ENCODE measurements around the gene TTLL7.

Gene TTLL7

DNA sequence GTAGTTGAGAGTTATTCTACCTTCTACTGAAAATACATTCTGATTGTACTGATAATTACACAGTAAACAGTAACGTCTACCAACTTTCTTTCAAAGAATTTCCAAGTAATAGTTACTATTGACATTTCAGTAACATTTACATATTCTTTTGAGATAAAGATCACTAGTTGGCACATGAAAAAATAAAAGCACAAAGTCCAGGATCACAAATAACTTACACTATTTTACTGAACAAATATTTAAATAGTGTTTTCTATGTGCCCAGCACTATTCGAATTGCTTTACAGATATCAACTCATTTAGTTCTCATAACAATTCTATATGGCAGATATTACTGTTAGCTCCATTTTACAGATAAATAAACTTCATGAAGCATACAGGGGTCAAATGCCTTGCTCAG lies 126.4 kb downstream of the TTLL7 start:
- WGBS: 100% methylated on average over 1 of the region's 2 CpGs
- Histone ChIP-seq H2BK120ac (ENCODE audit: low read depth, low read length) (no peak overlapping the region), H4K8ac (ENCODE audit: low read length) (no peak overlapping the region), H3K27me3 (ENCODE audit: control insufficient read depth in 1 of 2, insufficient read depth in 1 of 2, low read length in 2 of 2) (no peaks in the 10 kb centered on the region), H2BK15ac (ENCODE audit: low read depth, poor library complexity, severe bottlenecking) (no peak overlapping the region), H2AFZ (ENCODE audit: low read depth, low read length) (no peak overlapping the region), H3K23ac (ENCODE audit: low read length in 2 of 2) (no peak overlapping the region), H2AK5ac (ENCODE audit: low read length, severe bottlenecking) (no peak overlapping the region), H2BK5ac (ENCODE audit: low read depth, low read length, poor library complexity, severe bottlenecking) (no peak overlapping the region), H3K79me1 (replicated peaks; ENCODE audit: low read length, poor library complexity, severe bottlenecking) (no peaks in the 10 kb centered on the region), H3K4me3 (ENCODE audit: insufficient read depth in 1 of 2, low read depth in 1 of 2, low read length in 2 of 2) (no peak overlapping the region), H3K4ac (ENCODE audit: low read depth in 1 of 2, low read length in 2 of 2) (no peak overlapping the region), H3K9me3 (ENCODE audit: control insufficient read depth, low read length) (no peaks in the 10 kb centered on the region), H3K4me1 (ENCODE audit: control insufficient read depth, insufficient read depth, low read depth, low read length) (no peaks in the 10 kb centered on the region), H2BK12ac (ENCODE audit: low read length in 2 of 2) (no peak overlapping the region), H4K91ac (ENCODE audit: low read length) (no peak overlapping the region), H3K27ac (ENCODE audit: low read length, poor library complexity, severe bottlenecking) (no peak overlapping the region), H3K14ac (ENCODE audit: low read length in 2 of 2) (no peak overlapping the region), H3K18ac (ENCODE audit: low read depth in 1 of 2, low read length in 2 of 2) (no peak overlapping the region), H3K36me3 (ENCODE audit: control insufficient read depth in 1 of 2, insufficient read depth in 2 of 2, low read depth in 1 of 2, low read length in 2 of 2) (no peaks in the 10 kb centered on the region), H3K9ac (ENCODE audit: low read length) (no peak overlapping the region), H3K4me2 (ENCODE audit: low read length, poor library complexity, severe bottlenecking) (no peak overlapping the region)
- no peak for DNase-seq

DNA sequence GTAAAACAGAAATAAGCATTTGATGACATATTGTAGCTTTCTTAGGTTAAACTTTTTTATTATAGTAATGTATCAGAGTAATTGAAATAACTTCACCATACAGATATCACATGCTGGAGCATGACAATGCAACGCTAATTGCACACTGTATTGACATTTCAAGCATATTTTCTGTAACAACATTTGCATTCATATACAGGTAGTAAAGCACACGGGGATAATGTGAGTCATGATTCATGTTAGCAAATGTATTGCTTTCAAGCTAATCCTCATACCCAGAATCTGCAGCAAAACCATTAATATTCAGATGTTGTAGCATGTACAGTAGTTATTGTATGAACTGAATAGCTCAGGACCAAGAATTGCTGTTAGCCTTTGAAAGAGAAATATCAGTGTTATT lies 133.9 kb downstream of the TTLL7 start:
- WGBS: no CpG with 5 or more reads among the region's 2 CpGs

DNA sequence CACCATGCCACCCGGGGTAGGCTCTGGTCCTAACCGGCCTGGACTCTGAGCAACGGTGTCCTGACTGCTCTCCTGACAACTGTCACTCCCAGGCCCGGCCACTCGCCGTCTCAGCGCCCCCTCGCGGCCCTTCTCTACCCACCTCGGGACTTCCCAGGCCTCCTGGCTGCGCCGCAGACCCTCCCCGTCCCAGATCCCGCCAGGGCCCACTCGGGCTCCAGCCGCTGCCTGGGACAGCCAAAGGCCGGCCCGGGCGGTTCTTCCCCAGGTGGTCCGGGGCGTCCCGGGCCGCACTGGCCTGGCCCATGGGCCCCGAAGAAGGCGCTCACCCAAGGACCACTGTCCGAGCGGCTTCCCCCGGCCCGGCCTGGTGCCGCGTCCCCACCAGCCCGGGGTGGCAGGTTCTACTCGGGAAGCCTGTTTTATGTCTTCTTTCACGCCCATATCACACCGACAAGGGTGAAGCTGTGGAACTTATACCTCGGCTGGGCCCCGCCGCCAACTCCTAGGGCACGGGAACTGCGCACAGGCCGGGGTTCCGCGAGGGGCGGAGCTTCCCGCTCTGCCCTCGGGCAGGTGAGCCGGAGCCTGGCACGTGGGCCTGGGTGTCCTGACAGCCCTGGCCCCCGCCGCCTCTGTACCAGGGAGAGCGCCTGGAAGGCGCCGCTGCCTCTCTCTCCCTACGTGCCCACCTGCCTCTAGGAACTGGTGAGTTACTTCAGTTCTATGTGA lies 138.3 kb downstream of the TTLL7 start:
- H3K9me3 ChIP-seq (ENCODE audit: control insufficient read depth, low read length): no peaks in the 10 kb centered on the region
- DNase-seq: peak; percentile 52
- peak overlapping the region; percentile 51 for H3K4ac ChIP-seq (ENCODE audit: low read depth in 1 of 2, low read length in 2 of 2)
- peak overlapping the region; percentile 39 for H3K4me2 ChIP-seq (ENCODE audit: low read length, poor library complexity, severe bottlenecking)
- peak overlapping the region; percentile 23 to 78 for H2BK12ac ChIP-seq (ENCODE audit: low read length in 2 of 2)
- WGBS: 22% methylated on average over 54 of the region's 54 CpGs
- H3K27ac ChIP-seq (ENCODE audit: low read length, poor library complexity, severe bottlenecking): no peak overlapping the region
- H2AK5ac ChIP-seq (ENCODE audit: low read length, severe bottlenecking): no peak overlapping the region
- H2BK120ac ChIP-seq (ENCODE audit: low read depth, low read length): peak overlapping the region; percentile 94
- peak overlapping the region; percentile 90 for H4K8ac ChIP-seq (ENCODE audit: low read length)
- H3K79me1 ChIP-seq (replicated peaks; ENCODE audit: low read length, poor library complexity, severe bottlenecking): no peaks in the 10 kb centered on the region
- no peak overlapping the region for H3K4me3 ChIP-seq (ENCODE audit: insufficient read depth in 1 of 2, low read depth in 1 of 2, low read length in 2 of 2)
- H3K36me3 ChIP-seq (ENCODE audit: control insufficient read depth in 1 of 2, insufficient read depth in 2 of 2, low read depth in 1 of 2, low read length in 2 of 2): no peaks in the 10 kb centered on the region
- H3K23ac ChIP-seq (ENCODE audit: low read length in 2 of 2): peak overlapping the region in 1 of 2 experiments; percentile 90
- no peak overlapping the region for H3K9ac ChIP-seq (ENCODE audit: low read length)
- H2BK5ac ChIP-seq (ENCODE audit: low read depth, low read length, poor library complexity, severe bottlenecking): no peak overlapping the region
- H4K91ac ChIP-seq (ENCODE audit: low read length): peak overlapping the region; percentile 68
- no peak overlapping the region for H3K14ac ChIP-seq (ENCODE audit: low read length in 2 of 2)
- H2AFZ ChIP-seq (ENCODE audit: low read depth, low read length): peak overlapping the region; percentile 82
- H3K18ac ChIP-seq (ENCODE audit: low read depth in 1 of 2, low read length in 2 of 2): peak overlapping the region; percentile 79 to 90
- H2BK15ac ChIP-seq (ENCODE audit: low read depth, poor library complexity, severe bottlenecking): peak overlapping the region; percentile 90
- peaks cover 3% of the 10 kb centered on the region for H3K4me1 ChIP-seq (ENCODE audit: control insufficient read depth, insufficient read depth, low read depth, low read length)
- H3K27me3 ChIP-seq (ENCODE audit: control insufficient read depth in 1 of 2, insufficient read depth in 1 of 2, low read length in 2 of 2): no peaks in the 10 kb centered on the region

More for the DNA sequence above, 133.9 kb downstream of the TTLL7 start:
- H2BK12ac ChIP-seq (ENCODE audit: low read length in 2 of 2): no peak overlapping the region
- H2AFZ ChIP-seq (ENCODE audit: low read depth, low read length): no peak overlapping the region
- H3K18ac ChIP-seq (ENCODE audit: low read depth in 1 of 2, low read length in 2 of 2): no peak overlapping the region
- H3K14ac ChIP-seq (ENCODE audit: low read length in 2 of 2): no peak overlapping the region
- no peak overlapping the region for H3K4me3 ChIP-seq (ENCODE audit: insufficient read depth in 1 of 2, low read depth in 1 of 2, low read length in 2 of 2)
- no peaks in the 10 kb centered on the region for H3K79me1 ChIP-seq (replicated peaks; ENCODE audit: low read length, poor library complexity, severe bottlenecking)
- DNase-seq: no peak
- no peak overlapping the region for H3K4ac ChIP-seq (ENCODE audit: low read depth in 1 of 2, low read length in 2 of 2)
- no peaks in the 10 kb centered on the region for H3K27me3 ChIP-seq (ENCODE audit: control insufficient read depth in 1 of 2, insufficient read depth in 1 of 2, low read length in 2 of 2)
- H2BK15ac ChIP-seq (ENCODE audit: low read depth, poor library complexity, severe bottlenecking): no peak overlapping the region
- no peak overlapping the region for H3K9ac ChIP-seq (ENCODE audit: low read length)
- H4K8ac ChIP-seq (ENCODE audit: low read length): no peak overlapping the region
- no peak overlapping the region for H2BK120ac ChIP-seq (ENCODE audit: low read depth, low read length)
- no peak overlapping the region for H2AK5ac ChIP-seq (ENCODE audit: low read length, severe bottlenecking)
- H3K23ac ChIP-seq (ENCODE audit: low read length in 2 of 2): no peak overlapping the region
- peaks cover 3% of the 10 kb centered on the region for H3K4me1 ChIP-seq (ENCODE audit: control insufficient read depth, insufficient read depth, low read depth, low read length)
- H2BK5ac ChIP-seq (ENCODE audit: low read depth, low read length, poor library complexity, severe bottlenecking): no peak overlapping the region
- no peak overlapping the region for H3K27ac ChIP-seq (ENCODE audit: low read length, poor library complexity, severe bottlenecking)
- H3K9me3 ChIP-seq (ENCODE audit: control insufficient read depth, low read length): no peaks in the 10 kb centered on the region
- no peak overlapping the region for H4K91ac ChIP-seq (ENCODE audit: low read length)
- no peak overlapping the region for H3K4me2 ChIP-seq (ENCODE audit: low read length, poor library complexity, severe bottlenecking)
- no peaks in the 10 kb centered on the region for H3K36me3 ChIP-seq (ENCODE audit: control insufficient read depth in 1 of 2, insufficient read depth in 2 of 2, low read depth in 1 of 2, low read length in 2 of 2)

DNA sequence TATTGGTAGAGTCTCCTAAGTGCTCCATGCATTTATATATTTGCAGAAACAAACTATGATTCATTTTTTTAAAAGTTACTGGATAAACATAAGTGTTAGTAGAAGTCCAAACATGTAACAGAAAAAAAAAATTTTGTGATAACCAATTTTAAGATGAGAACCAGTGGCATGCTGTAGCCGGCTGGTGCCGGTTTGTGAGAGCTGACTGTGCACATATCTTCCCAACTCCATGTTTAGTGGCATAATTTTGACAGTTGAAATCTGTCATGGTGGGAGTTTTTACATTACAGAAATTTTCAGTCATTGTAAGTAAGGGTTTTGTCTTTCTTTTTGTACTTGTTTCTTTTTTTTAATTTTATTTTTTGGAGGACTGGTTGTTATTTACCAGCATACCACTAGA lies 141.2 kb downstream of the TTLL7 start:
- Histone ChIP-seq H3K79me1 (replicated peaks; ENCODE audit: low read length, poor library complexity, severe bottlenecking) (no peaks in the 10 kb centered on the region), H2AK5ac (ENCODE audit: low read length, severe bottlenecking) (no peak overlapping the region), H3K4me1 (ENCODE audit: control insufficient read depth, insufficient read depth, low read depth, low read length) (peaks cover 3% of the 10 kb centered on the region), H2BK120ac (ENCODE audit: low read depth, low read length) (no peak overlapping the region), H2BK15ac (ENCODE audit: low read depth, poor library complexity, severe bottlenecking) (no peak overlapping the region), H2BK5ac (ENCODE audit: low read depth, low read length, poor library complexity, severe bottlenecking) (no peak overlapping the region), H3K27me3 (ENCODE audit: control insufficient read depth in 1 of 2, insufficient read depth in 1 of 2, low read length in 2 of 2) (no peaks in the 10 kb centered on the region), H3K27ac (ENCODE audit: low read length, poor library complexity, severe bottlenecking) (no peak overlapping the region), H3K4me3 (ENCODE audit: insufficient read depth in 1 of 2, low read depth in 1 of 2, low read length in 2 of 2) (no peak overlapping the region), H3K9me3 (ENCODE audit: control insufficient read depth, low read length) (no peaks in the 10 kb centered on the region), H2BK12ac (ENCODE audit: low read length in 2 of 2) (no peak overlapping the region), H3K18ac (ENCODE audit: low read depth in 1 of 2, low read length in 2 of 2) (no peak overlapping the region), H2AFZ (ENCODE audit: low read depth, low read length) (no peak overlapping the region), H3K9ac (ENCODE audit: low read length) (no peak overlapping the region), H3K36me3 (ENCODE audit: control insufficient read depth in 1 of 2, insufficient read depth in 2 of 2, low read depth in 1 of 2, low read length in 2 of 2) (no peaks in the 10 kb centered on the region), H4K8ac (ENCODE audit: low read length) (no peak overlapping the region), H4K91ac (ENCODE audit: low read length) (no peak overlapping the region), H3K4me2 (ENCODE audit: low read length, poor library complexity, severe bottlenecking) (no peak overlapping the region), H3K14ac (ENCODE audit: low read length in 2 of 2) (no peak overlapping the region), H3K4ac (ENCODE audit: low read depth in 1 of 2, low read length in 2 of 2) (no peak overlapping the region), H3K23ac (ENCODE audit: low read length in 2 of 2) (no peak overlapping the region)
- no peak for DNase-seq
- WGBS: 97% methylated on average over 2 of the region's 2 CpGs

Data from mesenchymal stem cell (in vitro differentiated cells and primary cell).